HuH-7 (cell line): ENCODE results near the gene TCF4.

ENCODE experiments used
- DNase-seq: peaks from one replicate; pipeline ENCODE4 v3.0.0; 2011; ENCODE audit warnings: low spot score

TCF4 gene

DNA sequence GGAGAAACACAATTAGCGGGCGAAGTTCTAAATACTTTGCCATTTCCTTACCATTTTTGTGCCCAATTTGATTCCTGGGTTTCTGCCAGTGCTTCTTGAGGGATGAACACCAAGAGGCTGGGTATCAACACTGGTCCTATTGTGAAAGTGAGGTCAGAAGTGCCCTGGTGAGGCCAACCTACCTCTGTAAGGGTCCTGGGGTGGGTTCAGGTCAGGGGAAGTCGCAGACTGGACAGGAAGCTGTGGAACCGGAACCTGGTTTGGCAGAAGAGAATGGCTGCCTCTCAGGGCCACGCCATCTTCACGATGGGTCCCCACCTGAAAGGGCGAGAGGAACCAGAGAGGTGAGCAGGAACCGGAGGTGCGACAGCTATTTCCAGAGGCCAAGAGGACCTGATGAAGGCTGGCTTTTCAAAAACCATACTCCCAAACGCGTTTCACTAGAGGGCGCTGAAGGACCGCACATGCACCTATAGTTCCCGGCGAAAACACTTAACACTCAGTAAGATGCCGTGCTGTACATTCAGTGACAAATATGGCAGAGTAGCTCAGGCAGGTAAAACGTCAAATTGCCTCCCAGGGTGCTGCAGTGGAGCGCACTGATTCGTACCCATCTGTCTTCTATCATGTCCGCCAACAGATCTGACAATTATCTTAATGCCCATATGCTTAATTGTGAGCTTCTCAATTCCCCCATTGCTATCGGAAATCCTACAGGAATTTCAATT lies 353.5 kb downstream of the TCF4 start:
- DNase-seq = peak; percentile 30

GRCh38 chr18:55233857-55234256 lies 354.1 kb downstream of the TCF4 start:
- no peak for DNase-seq

GRCh38 chr18:55232506-55232905 lies 355.5 kb downstream of the TCF4 start:
- DNase-seq = no peak

DNA sequence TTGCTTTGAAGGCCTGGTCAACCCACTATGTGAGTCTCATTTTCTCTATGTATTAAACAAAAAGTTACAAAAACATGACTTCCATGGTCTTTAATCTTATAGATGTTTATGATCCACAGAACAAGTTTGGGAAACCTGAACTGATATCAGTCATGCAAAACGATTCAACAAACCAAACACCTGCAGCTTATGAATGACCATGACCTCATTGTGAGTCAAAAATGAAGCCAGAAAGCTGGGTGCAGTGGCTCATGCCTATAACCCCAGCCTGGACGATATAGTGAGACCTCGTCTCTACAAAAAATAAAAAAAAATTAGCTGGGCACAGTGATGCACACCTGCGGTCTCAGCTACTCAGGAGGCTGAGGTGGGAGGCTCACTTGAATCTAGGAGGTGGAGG lies 358.3 kb downstream of the TCF4 start:
- no peak for DNase-seq

- DNase-seq = no peak
These were observed 359.3 kb downstream of the TCF4 start for GRCh38 chr18:55228707-55229106.

DNA sequence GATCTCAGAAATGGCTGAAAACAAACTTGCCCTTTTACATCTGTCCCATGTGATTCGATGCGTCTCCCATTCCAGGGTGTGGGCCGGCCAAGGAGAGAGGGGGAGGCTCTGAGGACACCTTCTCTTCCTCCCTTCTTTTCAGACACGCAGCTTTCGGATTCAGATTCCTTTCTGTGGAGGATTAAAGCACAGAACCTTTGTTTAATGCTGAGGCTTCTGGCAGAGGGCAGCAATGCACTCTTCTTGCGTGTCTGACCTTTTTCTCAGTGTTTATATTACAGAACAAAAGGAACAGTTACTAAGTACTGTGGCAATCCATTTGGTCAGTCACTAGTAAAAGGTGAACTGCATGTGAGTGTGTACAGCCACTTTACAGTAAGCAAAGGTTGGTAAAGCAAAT lies 359.8 kb downstream of the TCF4 start:
- no peak for DNase-seq

- DNase-seq = no peak
These were observed 360.2 kb downstream of the TCF4 start for GRCh38 chr18:55227771-55228170.

- no peak for DNase-seq
These were observed 361.9 kb downstream of the TCF4 start for GRCh38 chr18:55226044-55226443.

GRCh38 chr18:55224086-55224625 lies 363.8 kb downstream of the TCF4 start:
- no peak for DNase-seq

DNA sequence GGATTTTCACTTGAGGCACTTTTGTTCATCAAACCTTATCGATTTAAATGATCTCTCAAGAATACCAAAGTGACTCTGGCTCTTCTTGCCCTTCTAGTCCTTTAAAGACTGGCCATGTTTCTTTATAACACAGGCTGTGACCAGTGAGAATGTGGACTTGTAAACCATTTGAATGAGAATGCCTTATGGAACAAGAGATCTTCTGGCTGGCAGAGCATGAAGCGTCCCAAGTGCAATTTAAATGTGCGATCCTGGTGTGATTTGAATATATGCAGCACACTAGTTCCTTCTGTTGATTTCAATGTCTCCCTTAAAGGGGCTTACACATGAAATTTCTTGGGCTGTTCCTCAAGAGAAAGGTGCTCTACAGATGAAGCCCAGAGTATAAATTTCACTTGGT lies 366.4 kb downstream of the TCF4 start:
- no peak for DNase-seq

DNA sequence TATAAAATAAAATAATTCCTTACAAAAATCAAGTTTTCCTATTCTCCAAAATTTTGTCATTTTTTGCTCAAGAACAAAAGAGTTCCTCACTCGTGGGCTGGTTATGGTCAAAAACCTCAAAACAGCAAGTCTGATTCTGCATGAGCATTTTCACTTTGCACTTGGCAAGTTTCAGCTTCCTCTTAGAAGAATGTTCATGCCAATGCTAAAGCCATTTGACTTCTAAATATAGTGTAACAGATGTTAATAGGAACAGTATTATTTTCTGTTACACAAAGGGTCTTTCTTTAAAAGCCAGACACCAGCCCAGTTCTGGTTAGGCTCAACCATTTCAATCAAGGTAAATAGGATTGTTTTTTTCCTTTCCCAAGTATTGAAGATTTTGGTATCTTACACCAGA lies 367.5 kb downstream of the TCF4 start:
- DNase-seq = no peak

DNA sequence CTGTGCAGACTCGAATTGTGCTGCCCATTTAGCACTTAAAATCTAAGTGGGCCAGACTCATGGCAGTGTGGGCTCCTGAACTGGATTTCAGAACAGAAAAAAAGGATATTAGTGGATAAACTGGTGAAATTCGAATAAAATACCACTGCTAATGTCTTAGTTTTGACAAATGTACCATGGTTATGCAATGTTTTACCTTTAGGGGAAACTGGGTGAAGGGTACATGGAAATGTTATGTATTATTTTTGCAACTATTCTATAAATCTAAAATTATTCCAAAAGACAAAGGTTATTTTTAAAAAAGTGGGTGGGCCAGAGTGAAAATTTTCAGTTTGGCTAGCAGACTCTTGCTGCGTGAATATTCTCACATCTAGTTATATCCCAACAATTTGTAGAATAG lies 368.2 kb downstream of the TCF4 start:
- DNase-seq = no peak

DNA sequence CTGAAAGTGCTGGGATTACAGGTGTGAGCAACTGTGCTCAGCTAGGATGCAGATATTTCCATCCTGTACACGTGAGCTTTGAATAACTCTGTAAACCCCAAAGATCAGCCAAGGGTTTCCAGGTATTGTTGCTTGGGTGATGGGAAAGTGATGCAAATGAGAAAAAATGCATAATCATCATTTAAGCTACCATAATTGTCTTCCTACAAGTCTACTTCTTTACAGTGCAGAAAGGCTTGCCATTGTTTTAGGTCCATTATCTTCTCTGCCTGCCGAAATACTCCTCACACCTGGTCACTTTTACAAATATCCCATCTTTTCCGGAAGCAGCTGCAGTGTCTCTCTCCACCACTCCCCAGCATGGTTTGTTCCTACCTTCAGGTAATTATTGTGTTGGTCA lies 368.9 kb downstream of the TCF4 start:
- no peak for DNase-seq

GRCh38 chr18:55214969-55215368 lies 373.0 kb downstream of the TCF4 start:
- DNase-seq = no peak

GRCh38 chr18:55214534-55214933 lies 373.5 kb downstream of the TCF4 start:
- DNase-seq = no peak

DNA sequence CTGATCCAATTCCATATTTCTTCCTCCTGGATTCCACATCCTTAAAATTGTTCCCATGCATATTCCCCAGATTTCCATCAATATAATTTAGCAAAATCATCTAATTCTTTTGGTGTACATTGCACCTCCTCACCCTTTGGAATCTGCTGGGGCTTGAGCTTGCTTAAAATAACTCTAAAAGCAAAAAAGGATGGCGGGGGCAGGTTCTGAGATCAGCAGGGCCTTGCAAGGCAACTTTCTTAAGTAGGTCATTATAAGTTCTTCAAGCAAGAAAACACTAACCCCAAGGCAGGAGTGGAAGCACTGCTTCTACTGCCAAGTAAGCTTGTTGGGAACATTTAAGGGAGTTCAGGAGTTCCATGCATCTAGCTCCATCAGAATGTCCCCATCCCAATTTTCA lies 374.4 kb downstream of the TCF4 start:
- no peak for DNase-seq

DNA sequence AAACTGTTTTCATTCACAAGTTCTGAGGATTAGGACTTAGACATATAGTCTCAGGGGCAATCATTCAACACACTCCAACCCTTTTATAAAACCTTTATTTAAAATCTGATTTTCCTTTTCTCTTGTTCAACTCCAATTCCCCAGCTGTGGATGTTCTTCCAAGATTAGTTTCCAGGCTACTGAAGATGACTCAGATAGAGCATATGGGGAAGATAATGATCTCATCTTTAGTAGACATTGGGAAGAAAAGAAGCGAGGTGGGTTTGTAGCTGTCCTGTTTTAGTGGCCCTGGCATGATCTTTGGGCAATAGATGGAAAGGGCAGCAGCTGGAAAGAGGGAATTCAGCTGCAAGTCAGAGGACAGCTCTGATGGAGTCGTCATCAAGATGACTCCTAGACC lies 381.1 kb downstream of the TCF4 start:
- DNase-seq = no peak

DNA sequence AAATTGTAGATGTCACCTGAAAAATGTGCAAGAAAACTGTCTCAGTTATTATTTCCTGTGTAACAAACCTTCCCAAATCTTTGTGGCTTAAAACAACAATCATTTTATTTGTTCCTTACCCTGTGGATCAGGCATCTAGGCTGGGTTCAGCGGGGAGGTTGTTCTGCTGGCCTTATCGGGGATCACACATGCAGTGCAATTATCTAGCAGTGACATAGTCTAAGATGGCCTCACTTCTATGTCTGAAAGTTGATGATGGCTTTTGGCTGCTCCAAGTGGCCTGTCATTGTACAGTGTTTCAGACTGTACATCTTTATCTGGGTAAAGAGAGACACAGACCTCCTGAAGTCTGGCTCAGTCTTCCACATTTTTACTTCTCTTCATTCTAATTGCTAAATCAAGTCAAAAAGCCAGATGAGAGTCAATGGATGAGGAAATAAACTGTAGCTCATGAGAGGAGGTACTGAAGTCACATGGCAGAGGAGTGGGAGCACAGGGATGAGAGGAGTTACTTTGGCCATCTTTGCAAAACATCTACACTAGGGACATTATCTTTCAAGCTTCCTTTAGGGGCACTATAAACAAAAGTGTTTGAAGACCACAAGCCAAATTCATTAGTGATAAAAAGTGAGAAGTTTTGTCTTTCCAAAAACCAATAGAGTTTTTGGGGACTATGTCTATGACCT lies 385.6 kb downstream of the TCF4 start:
- DNase-seq = no peak

- DNase-seq = no peak
These were observed 388.6 kb downstream of the TCF4 start for GRCh38 chr18:55199291-55199963.

DNA sequence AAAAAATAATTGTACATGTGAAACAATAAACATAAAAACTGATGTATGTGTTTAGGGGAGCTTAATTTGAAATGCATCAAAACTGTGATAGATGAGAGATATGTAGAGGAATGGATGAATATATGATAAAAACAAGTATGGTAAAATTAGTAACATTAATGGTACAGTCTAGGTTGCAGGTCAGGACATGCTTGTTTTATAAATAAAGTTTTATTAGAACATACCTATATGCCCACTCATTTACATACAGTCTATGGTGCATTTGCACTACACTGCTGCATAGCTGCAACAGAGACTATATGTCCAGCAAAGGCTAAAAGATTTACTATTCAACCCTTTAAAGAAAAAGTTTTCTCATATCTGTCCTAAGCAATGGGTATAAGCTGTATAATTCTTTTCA lies 392.1 kb downstream of the TCF4 start:
- DNase-seq = no peak

DNA sequence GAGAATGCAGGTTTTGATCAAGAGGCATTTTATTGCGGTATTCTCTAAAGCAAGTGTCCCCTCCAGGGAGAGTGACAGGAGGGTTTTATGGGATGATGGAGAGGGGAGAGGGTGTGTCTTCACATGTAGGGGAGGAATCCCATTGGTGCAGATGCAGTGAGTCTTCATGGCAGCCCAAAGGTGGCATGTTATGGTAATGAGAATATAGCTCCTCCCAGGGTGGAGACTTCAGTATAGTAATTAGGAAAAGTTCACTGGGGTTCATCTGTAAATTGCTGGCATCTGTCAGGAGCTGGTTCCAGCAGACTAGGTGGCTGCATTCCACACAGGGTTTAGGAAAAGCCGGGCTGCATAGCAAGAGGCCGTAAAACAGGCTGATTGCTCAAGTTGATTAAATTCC lies 398.0 kb downstream of the TCF4 start:
- peak; percentile 17 for DNase-seq

DNA sequence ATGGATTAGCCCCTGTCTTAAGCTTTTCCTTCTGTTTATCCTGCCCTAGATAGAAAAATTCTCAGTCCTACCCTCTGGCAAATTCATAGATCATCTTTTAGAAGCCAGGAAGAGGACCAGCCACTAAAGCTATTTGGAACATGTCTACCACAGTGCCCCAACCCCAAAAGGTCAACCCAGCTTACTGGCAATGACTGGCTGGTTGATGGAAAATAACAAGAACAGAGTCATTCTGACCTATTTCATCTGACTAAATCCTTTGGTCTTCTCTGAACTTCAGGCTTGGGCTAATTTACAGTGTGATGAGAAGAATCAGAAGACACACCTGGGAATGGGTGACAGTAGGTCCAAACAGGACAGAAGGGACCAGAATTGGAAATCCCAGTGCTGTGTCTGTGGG lies 401.4 kb downstream of the TCF4 start:
- no peak for DNase-seq

- no peak for DNase-seq
These were observed 402.6 kb downstream of the TCF4 start for GRCh38 chr18:55185391-55185790.
